Left ventricle myocardium inferior (tissue), 1 donor: ENCODE results near the gene TCF12. TPM values are rescaled to one million over a fixed set of nuclear protein-coding genes. Genes with fewer than 3 reads are reported as not detected.

Experiments
- DNase-seq: peaks from one replicate; pipeline ENCODE4 v3.0.0-alpha.2; 2020
- H3K27ac ChIP-seq: fragments of 200-600 bp; replicated peaks from 2 replicates; pipeline ENCODE4 v1.8.0; 2021
- H3K27me3 ChIP-seq: fragments of 200-600 bp; 2 replicates; pipeline ENCODE4 v1.8.0; 2021; ENCODE audit warnings: low read depth
- H3K36me3 ChIP-seq: fragments of 200-600 bp; 2 replicates; pipeline ENCODE4 v1.8.0; 2021
- H3K4me1 ChIP-seq: fragments of 200-600 bp; 2 replicates; pipeline ENCODE4 v1.8.0; 2021
- H3K4me3 ChIP-seq: fragments of 200-600 bp; 2 replicates; pipeline ENCODE4 v1.8.0; 2021; ENCODE audit warnings: mild to moderate bottlenecking, moderate library complexity
- H3K9me3 ChIP-seq: fragments of 200-600 bp; replicated peaks from 2 replicates; pipeline ENCODE4 v1.8.0; 2021
- CTCF ChIP-seq: fragments of 200-600 bp; IDR thresholded peaks from 2 replicates; pipeline ENCODE4 v1.8.0; 2021; ENCODE audit warnings: antibody characterized with exemption, mild to moderate bottlenecking, borderline replicate concordance
- intact Hi-C: fragments of 100-400 bp; cut with micrococcal nuclease; formaldehyde crosslinking; loops from one replicate; pipeline ENCODE4 v1.11.0; 2022
- total RNA-seq: library from RNA; stranded (reverse); fragmentation: NEBNext Ultra II Directional; extraction: Animal tissue kit (Norgen Biotek cat#: 25700); gene quantifications from one replicate; pipeline ENCODE4 v1.2.1, GENCODE V29; 2021
- donor health status: DM: no; HTN: yes; CAD: no; lungs with severe emphysema.

Gene TCF12
- total RNA-seq, 1 donor from 2014 or later: 52.1 TPM

DNA sequence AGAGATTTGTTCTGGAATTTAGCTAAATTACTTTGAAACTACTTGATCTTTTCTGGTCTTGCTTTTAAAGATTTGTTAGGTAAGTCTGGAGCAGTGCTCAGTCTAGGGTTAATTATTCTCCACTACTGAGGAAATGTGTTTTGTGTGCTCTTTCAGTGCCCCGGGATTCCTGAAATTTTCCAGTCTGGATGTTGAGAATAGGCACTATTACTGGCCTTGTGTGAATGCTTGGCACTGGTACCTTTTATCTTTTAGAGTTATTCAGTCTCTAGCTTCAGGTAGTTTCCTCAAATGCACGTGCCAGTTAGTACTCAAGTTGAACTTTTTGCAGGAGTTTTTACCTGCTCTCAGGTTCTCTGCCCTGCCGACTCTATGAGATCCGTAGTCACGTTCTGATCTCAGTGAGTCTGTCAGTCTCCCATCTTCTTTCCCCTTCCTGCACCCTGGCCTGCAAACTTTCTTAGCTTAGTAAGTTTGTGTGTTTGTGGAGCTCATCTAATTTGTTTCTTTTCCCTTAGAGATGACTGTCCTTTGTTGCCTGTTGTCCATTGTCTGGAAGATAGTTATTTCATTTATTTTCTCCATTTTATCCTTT is 39.5 kb downstream of the TCF12 start:
- H3K27ac ChIP-seq: no peak overlapping the region
- no peak for TF ChIP-seq CTCF
- H3K9me3 ChIP-seq: peaks cover 35% of the 10 kb centered on the region
- DNase-seq: no peak
- no peaks in the 10 kb centered on the region for H3K36me3 ChIP-seq
- intact Hi-C loops: no loop called here
- no peak overlapping the region for H3K4me3 ChIP-seq
- no peaks in the 10 kb centered on the region for H3K27me3 ChIP-seq
- H3K4me1 ChIP-seq: peaks cover 26% of the 10 kb centered on the region

GRCh38 chr15:56959318-56959648 is 40.8 kb downstream of the TCF12 start:
- intact Hi-C loops: no loop called here
- no peaks in the 10 kb centered on the region for H3K27me3 ChIP-seq

DNA sequence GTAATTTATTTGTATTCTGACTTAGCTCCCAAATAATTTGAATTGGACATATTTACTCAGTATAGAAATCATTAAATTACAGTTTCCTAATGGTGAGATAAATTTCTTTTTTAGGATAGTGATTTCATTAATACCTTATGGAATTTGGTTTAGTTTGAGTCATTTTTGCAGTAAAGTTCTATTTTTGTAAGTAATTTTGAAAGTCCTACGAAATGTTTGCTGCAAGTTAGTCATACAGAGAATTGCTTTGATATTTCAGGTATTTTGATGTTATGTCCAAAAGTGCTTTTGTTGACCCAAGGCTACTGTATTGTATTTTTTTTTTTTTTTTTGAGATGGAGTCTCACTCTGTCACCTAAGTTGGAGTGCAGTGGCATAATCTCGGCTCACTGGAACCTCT is 41.7 kb downstream of the TCF12 start:
- Histone ChIP-seq H3K9me3 (peaks cover 22% of the 10 kb centered on the region), H3K4me1 (peaks cover 47% of the 10 kb centered on the region), H3K4me3 (no peak overlapping the region), H3K27ac (no peak overlapping the region), H3K36me3 (no peaks in the 10 kb centered on the region), H3K27me3 (no peaks in the 10 kb centered on the region)
- no peak for DNase-seq
- intact Hi-C loops: no loop called here
- TF ChIP-seq CTCF: no peak

More at GRCh38 chr15:56959318-56959648, 40.8 kb downstream of the TCF12 start:
- no peak for TF ChIP-seq CTCF
- DNase-seq: no peak
- H3K4me1 ChIP-seq: peaks cover 38% of the 10 kb centered on the region
- no peak overlapping the region for H3K27ac ChIP-seq
- peaks cover 31% of the 10 kb centered on the region for H3K9me3 ChIP-seq
- no peaks in the 10 kb centered on the region for H3K36me3 ChIP-seq
- no peak overlapping the region for H3K4me3 ChIP-seq

- Histone ChIP-seq H3K4me3 (no peak overlapping the region), H3K9me3 (no peaks in the 10 kb centered on the region), H3K4me1 (peaks cover 71% of the 10 kb centered on the region), H3K27ac (no peak overlapping the region), H3K27me3 (no peaks in the 10 kb centered on the region), H3K36me3 (no peaks in the 10 kb centered on the region)
- DNase-seq: no peak
- intact Hi-C loops: no loop called here
- no peak for TF ChIP-seq CTCF
Observed at GRCh38 chr15:56963126-56963525, 44.7 kb downstream of the TCF12 start.

DNA sequence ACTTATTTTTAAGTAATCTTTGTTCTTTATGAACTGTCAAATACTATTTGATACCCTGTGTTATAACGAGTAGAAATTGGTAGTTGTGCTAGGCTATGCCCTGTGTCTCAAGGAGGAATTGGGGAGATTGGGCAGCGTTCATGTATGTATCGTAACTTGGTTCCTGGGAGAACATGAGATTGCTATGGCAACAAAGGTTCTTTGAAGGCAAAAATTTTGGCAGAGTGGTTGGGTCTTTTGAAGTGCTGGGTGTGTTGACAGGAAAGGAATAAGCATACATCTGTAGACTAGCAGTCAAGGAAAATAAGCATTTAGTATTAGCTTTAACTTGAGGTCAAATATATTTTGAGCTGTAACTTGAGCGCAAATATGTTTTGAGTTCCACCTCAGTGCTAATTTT is 45.3 kb downstream of the TCF12 start:
- Histone ChIP-seq H3K27me3 (no peaks in the 10 kb centered on the region), H3K4me3 (no peak overlapping the region), H3K27ac (no peak overlapping the region), H3K4me1 (peaks cover 72% of the 10 kb centered on the region), H3K36me3 (no peaks in the 10 kb centered on the region), H3K9me3 (no peaks in the 10 kb centered on the region)
- no peak for TF ChIP-seq CTCF
- no peak for DNase-seq
- intact Hi-C loops: no loop called here
